GM04504 (cell line): ENCODE results near the gene B4GALT2.
A peak's percentile ranks its signal among the peaks of the same experiment; 100 is the strongest.

ENCODE experiments used
- DNase-seq: peaks from one replicate; pipeline ENCODE4 v3.0.0-alpha.2; 2012; ENCODE audit warnings: low read depth

Gene B4GALT2

DNA sequence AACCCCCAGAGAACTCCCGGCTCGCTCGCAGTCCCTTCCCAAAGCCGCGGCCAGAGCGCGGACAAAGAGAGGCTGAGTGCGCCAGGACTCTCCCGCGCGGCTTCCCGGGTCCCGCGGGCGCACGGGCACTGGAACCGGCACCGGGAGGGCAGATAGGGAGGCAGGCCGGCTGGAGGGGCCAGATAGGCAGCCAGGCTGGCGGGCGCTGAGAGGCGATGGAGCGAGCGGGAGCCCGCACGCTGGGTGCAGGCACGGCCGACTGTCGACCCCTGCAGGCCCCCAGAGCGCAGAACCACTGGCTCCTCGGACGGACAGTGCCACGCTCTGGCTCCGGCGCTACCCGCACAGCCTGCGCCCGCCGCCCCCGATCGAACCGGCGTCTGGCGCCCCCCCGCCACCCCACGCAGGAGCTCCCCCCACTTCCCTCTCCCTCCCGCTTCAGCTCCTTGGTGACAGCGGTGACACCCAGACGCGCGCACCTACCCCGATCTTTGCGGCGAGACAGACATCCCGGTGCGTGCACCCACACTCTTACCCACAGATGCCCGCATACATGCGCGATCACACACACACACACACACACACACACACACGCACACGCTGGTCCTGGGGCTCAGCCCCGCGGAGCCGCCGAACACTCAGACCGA lies 51.7 kb downstream of the B4GALT2 start:
- DNase-seq = no peak

DNA sequence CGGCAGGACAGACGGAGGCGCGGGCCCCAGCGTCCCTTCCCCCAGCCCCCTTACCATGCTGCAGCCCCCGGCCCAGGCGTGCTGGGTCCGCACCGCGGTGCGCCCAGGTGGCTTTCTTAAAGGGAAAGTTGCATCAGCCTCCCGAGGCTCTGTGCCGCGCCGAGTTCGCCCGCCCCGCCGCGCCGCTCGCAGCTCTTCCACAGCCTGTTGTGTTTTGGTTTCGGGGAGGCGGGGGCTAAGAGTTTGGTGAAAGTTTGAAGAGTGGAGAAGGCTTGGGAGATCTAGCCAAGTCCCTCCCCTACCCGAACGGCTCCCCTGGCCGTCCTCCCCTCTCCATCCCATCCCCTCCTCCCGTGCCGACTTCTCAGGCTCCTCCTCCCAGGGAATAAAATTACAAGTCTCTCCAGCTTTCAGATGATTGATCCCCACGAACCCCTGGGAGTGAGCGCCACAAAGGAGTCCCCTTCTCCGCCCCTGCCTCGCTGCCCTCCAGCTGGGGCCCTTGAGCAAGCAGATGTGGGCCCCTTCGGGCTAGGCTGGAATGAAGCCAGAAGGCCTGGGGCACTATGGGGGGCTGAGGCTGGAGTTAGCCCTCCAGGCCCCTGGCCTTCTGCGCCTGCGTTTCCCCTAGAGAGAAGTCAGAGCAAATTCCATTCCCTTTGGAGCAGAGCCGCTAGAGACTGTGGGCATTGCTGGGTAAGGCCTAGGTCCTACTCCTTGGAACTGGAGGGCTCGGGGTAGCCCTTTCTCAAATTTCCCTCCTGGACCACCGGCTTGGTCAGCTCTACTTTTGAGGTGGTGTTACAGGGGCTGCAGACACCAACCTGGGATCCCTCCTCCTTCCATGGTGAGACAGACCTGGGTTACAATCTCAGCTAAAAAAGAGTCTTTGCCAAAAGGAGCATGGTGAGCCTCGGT lies 52.5 kb downstream of the B4GALT2 start, which contains the start of gene SLC6A9:
Gene SLC6A9 (minus strand): TSS at position 211 of the 918 bp plus-strand sequence. CDS start 7,185 bp downstream, outside the sequence.
- DNase-seq = peak; percentile 63

DNA sequence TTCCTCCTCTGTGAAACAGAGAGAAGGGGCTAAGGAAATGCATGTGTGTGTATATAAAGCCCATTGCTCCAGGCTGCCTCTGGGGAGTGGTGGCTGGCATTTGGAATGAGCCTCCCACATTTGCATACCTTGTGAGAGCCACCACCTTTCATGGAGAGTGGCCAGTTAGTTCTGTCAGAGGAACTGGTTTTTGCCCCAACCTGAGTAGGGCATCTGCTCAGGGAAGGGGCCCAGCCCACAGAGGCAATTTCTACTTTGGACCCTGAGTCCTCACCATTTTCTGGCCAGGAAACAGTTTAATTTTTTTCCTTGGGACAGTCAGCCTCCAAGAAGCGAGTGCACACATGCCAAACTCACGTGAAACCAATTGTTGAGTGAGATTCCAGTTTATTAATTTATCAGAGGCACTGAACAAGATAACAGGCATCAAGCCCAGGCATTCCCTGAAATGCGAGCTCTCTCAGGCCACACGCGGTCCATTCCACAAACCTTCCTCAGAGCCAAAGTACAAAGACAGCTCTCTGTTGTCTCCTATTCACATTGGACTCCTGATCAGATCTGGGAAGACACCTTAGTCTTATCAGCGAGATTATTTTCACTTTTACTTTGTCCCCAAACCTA lies 53.3 kb downstream of the B4GALT2 start:
- DNase-seq = no peak

DNA sequence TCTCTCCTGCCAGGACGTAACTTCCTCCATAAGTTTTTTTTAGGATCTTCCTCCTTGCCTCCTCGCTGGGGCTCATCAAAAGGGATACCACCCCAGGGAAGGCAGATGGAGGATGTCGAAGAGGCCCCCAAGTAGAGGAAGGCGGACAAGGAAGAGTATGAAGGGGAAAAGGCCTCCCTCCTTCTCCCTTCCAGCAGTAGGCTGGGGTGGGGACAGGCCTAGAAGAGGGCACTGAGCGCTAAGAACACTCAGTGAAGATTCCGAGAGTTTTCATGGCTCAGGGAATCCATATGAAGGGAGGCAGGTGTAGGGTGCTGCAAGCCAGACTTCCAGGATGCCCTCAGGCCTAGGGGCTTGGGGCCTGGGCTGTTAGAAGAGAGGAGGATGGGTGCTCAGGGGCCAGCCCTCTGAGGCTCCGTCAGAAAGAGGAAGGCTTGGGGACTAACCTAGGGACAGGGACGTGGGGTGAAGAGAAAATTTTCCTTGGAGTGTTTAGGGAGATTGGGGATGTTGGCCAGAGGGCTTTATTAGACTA lies 54.1 kb downstream of the B4GALT2 start:
- DNase-seq = no peak

DNA sequence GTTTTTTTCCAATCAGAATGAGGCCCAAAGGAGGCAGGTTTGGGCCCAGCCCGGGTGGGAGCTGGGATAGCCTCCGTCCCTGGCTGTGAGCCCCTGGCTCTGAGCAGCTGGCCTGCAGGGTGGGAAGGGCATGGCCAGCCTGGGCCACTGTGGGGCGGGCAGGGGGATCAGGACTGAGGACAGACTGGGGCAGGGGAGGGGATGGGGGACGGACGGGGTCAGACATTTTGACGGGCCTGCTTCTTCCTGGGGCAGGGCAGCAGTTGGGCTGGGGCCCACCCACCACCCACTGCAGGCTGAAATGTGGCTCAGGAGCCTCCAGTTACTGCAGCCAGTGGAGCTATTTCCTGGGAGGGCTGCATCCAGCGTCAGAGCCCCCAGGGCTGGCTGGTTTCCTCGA lies 54.7 kb downstream of the B4GALT2 start:
- DNase-seq = no peak

DNA sequence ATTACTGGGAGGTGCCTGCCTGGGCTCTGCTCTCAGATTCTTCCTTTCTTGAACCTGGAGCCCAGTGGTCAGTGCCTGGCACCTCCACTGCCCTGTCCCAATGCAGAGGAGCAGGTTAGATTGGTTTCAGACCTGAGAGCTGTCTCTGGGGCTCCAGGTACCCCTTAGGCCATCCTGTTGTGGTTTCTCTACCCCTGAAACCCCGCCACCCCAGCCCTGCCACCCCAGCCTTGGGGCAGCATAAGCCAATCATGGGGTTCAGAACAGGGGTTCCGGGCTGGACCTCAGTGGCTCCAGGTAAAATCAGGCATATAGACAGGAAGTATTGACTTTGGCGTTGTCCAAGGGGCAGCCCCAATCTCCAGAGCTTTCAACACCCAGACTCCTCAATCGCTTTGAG lies 55.4 kb downstream of the B4GALT2 start:
- DNase-seq = no peak

DNA sequence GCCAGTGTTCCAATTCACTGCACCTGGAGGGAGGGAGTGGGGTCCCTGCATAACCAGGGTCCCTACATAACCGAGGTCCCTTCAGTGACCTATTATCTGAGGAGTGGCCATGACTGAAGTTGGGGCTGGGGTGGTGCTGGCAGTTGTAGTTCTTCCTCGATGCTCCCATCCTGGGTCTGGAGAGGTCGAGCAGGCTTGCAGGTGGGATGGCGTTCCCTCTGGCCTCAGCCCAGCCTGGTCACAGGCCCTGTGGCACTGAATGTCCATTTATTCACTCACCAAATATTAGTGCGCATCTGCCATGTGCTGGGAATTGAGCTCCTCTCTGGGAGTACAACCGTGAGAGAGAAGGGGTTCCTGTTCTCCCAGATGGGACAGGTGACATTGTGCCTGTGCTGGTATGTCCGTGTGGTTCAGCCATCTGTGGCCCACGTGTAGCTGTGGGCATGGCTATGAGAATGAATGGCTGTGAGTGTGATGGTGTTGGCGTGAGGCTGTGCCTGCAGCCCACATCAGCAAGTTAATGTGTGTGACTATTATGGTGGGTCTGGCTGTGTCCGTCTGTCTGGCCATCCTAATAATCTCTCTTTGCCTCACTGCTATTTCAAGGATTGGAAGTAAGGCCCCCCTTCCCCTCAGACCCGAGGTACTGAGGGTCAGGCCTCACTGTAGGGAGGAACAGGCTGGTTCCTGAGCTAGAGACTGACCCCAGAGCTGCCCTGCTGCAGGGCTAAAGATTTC lies 56.1 kb downstream of the B4GALT2 start:
- DNase-seq = no peak

DNA sequence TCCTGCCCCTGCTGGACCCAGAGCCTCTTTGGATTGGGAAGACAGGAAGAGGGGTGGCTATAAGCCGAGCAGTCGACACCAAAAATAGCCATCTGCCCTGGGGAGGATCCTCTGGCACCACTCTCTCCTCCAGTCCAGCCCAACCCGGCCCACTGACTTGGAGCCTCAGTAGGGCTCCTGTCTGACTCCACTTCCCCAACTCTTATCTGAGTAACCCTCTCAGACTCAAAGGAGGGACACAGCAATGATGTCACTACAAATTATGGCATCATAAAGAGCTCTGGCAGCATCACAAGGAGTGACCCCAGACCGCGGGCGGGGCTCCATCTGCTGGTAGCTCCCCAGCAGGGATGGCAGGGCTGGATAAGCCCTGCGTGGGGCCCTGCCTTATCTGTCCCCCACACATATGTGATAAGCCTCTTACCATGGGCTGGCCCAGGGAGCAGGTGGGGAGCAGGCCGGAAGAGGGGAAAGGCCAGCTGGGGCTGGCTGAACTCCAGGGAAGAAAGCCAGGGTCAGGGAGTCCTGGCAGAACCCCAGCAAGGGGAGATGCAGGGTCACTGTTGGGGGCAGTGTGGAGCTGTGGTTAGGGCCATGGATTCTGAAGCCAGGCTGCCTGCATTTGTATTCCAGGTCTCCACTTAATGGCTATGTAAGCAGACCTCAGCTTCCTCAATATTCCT lies 56.9 kb downstream of the B4GALT2 start:
- no peak for DNase-seq

DNA sequence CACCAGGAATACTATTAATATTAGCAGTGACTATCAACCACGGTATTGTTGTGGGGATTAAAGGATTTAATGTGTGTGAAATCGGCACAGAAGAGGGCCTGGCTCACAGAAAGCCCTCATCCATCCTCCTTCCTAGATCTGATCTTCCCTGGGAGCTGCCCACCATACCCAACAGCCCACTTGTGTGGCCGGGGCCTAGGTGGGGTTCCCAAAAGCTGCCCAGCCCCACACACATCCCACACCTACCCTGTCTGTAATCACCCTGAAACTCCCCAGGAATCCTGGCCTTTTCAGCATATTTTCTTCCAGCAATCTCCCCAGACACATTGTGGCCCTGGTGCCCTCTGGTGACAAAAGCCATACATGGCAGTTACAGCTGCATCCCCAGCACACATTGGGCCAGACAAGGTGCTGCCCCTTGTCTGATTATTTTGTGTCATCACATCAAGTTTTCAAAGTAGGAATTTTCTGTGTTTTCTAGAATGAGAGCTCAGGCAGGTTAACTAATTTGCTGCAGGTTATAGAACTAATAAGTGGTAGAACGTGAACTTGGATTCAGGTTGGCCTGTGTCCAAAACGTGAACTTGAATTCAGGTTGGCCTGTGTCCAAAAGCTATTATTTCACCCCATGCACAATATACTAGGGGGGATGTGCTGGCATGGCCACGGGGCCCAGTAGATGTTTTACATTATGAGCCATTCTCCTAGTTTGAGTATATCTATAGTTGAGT lies 57.6 kb downstream of the B4GALT2 start:
- peak; percentile 50 for DNase-seq

DNA sequence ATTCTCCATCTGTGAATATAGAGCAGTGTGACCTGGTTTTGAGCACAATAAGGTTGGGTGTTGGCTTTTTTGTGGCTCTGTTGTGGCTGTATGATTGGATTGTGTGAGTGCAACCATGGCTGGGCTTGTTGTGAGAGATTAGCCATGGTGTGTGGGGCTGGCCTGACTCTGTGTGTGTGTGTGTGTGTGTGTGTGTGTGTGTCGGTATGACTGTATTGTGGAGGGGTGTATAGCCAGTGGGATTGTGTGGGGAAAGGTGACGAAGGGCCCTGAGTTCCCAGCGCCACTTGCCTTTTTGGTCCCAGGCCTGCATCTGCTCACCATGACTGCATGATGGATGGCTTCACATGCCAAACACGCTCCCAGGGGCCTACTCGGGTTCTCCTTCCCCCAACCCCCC lies 58.1 kb downstream of the B4GALT2 start:
- no peak for DNase-seq

DNA sequence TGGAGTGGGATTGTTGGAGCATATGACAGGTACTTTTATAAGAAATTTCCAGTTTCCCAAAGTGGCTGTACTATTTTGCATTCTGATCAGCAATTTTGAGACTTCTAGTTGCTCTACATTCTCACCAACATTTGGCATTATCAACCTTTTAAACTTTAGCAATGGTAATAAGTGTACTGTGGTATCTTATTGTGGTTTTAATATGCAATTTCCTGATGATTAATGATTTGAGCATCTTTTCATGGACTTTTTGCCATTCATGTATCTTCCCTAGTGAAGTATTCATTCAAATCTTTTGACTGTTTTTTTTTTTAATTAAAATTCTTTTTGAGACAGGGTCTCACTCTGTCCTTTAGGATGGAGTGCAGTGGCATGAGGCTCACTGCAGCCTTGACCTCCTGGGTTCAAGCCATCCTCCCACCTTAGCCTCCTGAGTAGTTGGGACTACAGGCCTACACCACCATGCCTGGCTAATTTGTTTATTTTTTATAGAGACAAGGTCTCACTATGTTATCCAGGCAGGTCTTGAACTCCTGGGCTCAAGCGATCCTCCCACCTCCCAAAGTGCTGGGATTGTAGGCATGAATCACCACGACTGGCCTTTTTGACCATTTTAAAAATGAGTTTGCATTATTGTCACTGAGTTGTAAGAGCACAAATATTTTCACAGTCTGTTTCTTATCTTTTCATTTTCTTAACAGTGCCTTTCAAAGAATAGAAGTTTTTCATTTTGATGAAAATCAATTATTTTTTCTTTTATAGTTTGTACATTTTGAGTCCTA lies 60.1 kb downstream of the B4GALT2 start:
- DNase-seq = no peak

DNA sequence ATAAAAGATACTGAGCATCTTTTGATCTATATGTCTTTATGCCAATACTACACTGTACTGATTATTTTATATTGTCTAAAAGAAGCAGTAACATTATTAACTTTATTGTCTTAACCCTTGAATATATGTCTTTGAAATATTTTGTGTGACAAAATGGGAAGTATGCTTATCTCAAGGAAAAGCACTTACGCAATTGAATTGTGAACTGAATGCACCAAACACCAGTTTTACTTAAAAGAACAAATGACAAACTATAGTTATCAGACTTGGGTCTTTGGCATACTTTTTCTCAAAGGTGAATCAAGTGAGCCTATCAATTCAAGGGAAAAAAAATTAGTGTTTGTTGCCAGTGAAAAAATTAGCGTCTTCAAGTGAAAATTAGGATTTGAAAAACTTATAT lies 61.4 kb downstream of the B4GALT2 start:
- DNase-seq = no peak
